Loucy (cell line): ENCODE results near the gene STRA8.

Source experiments
- H2AFZ ChIP-seq: fragments of 200-600 bp; sonication (generic); 2 replicates; pipeline ENCODE4 v1.6.0; 2016; ENCODE audit warnings: antibody characterized with exemption, mild to moderate bottlenecking, low read length, moderate library complexity
- H3F3A ChIP-seq: fragments of 200-600 bp; 2 replicates; pipeline ENCODE4 v1.6.0; 2016; ENCODE audit warnings: antibody characterized with exemption, low read depth, mild to moderate bottlenecking
- H3K27me3 ChIP-seq: fragments of 200-600 bp; sonication (generic); 2 replicates; pipeline ENCODE4 v1.6.1; 2014; ENCODE audit warnings: low read length, mild to moderate bottlenecking; ENCODE audit not compliant: insufficient read depth, poor library complexity, severe bottlenecking
- H3K36me3 ChIP-seq: fragments of 200-600 bp; sonication (generic); 2 replicates; pipeline ENCODE4 v1.6.1; 2016; ENCODE audit warnings: low read length; ENCODE audit not compliant: insufficient read depth
- H3K4me1 ChIP-seq: fragments of 200-600 bp; sonication (generic); 2 replicates; pipeline ENCODE4 v1.5.1; 2014; ENCODE audit warnings: low read length, mild to moderate bottlenecking; ENCODE audit not compliant: insufficient read depth, poor library complexity, severe bottlenecking
- H3K4me2 ChIP-seq: fragments of 200-600 bp; sonication (generic); 2 replicates; pipeline ENCODE4 v1.6.0; 2014; ENCODE audit warnings: antibody characterized with exemption, low read length, low read depth, mild to moderate bottlenecking; ENCODE audit not compliant: poor library complexity, severe bottlenecking
- H3K4me3 ChIP-seq: fragments of 200-600 bp; sonication (generic); 2 replicates; pipeline ENCODE4 v1.5.1; 2014; ENCODE audit warnings: low read length, mild to moderate bottlenecking, mixed read lengths; ENCODE audit not compliant: poor library complexity, severe bottlenecking
- H3K79me2 ChIP-seq: fragments of 200-600 bp; sonication (generic); 2 replicates; pipeline ENCODE4 v1.6.1; 2014; ENCODE audit warnings: low read length; ENCODE audit not compliant: insufficient read depth
- H3K9ac ChIP-seq: fragments of 200-600 bp; sonication (generic); 2 replicates; pipeline ENCODE4 v1.6.0; 2014; ENCODE audit warnings: mild to moderate bottlenecking, low read depth, low read length, moderate library complexity; ENCODE audit not compliant: poor library complexity, severe bottlenecking
- H3K9me2 ChIP-seq: fragments of 200-600 bp; sonication (generic); replicated peaks from 2 replicates; pipeline ENCODE4 v1.6.1; 2016; ENCODE audit warnings: low read depth, low read length, mixed read lengths
- H3K9me3 ChIP-seq: fragments of 200-600 bp; sonication (generic); 2 replicates; pipeline ENCODE4 v1.6.1; 2014; ENCODE audit warnings: mild to moderate bottlenecking, antibody characterized with exemption, low read length, low read depth; ENCODE audit not compliant: insufficient read depth
- H4K20me1 ChIP-seq: fragments of 200-600 bp; sonication (generic); 2 replicates; pipeline ENCODE4 v1.6.0; 2014; ENCODE audit warnings: antibody characterized with exemption, low read length, mild to moderate bottlenecking; ENCODE audit not compliant: insufficient read depth, poor library complexity, severe bottlenecking
- EZH2phosphoT487 ChIP-seq: fragments of 200-600 bp; IDR thresholded peaks from 2 replicates; pipeline ENCODE4 v1.6.1; 2018; ENCODE audit warnings: antibody characterized with exemption, mild to moderate bottlenecking, moderate library complexity, borderline replicate concordance
- TF ChIP-seq, protein P1 (sequence below): fragments of 200-600 bp; sonication (generic); conservative IDR thresholded peaks from 2 replicates; pipeline ENCODE4 v1.5.1; 2014; ENCODE audit warnings: mild to moderate bottlenecking, antibody characterized with exemption, low read length

STRA8 gene

DNA sequence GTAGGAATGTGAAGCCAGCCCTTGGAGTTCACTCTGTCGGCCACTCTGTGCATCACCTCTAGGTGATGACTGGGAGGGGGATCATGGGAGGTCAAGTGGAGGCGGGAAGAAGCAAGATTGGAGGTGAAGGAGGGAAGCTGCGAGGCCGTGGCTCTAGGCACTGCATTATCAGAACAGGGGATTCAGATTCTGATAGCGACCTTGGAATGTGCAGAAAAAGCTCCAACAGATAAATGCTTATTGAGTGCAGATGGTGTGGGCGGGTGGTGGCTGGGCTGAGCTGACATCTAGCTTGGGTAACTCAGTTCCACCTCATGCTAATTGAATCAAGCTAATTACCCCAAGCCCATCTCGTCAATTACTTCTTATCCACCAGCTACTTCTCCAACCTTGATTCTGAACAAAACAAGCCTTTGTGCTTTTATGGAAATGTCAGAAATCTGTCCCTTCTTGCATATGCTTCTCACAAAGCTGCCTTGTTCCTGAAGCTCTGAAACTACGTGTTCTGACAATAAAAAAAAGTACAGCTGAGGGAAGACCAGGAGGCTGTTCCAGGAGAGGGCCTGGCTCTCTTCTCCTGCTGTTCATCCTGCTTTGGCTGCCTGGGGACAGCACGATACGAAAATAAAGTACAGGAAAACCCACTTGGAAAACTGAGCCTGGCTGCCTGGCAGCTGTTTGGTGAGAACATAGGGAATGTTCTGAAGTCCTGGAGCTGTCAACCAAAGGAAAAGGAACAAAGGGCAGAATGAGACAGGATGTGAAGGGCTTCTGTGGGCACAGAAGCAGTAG is 27.5 kb downstream of the STRA8 start:
- no peaks in the 10 kb centered on the region for H3K27me3 ChIP-seq
- TF ChIP-seq EZH2phosphoT487, result no peak
- TF ChIP-seq, protein P1, sequence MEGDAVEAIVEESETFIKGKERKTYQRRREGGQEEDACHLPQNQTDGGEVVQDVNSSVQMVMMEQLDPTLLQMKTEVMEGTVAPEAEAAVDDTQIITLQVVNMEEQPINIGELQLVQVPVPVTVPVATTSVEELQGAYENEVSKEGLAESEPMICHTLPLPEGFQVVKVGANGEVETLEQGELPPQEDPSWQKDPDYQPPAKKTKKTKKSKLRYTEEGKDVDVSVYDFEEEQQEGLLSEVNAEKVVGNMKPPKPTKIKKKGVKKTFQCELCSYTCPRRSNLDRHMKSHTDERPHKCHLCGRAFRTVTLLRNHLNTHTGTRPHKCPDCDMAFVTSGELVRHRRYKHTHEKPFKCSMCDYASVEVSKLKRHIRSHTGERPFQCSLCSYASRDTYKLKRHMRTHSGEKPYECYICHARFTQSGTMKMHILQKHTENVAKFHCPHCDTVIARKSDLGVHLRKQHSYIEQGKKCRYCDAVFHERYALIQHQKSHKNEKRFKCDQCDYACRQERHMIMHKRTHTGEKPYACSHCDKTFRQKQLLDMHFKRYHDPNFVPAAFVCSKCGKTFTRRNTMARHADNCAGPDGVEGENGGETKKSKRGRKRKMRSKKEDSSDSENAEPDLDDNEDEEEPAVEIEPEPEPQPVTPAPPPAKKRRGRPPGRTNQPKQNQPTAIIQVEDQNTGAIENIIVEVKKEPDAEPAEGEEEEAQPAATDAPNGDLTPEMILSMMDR, result no peak

DNA sequence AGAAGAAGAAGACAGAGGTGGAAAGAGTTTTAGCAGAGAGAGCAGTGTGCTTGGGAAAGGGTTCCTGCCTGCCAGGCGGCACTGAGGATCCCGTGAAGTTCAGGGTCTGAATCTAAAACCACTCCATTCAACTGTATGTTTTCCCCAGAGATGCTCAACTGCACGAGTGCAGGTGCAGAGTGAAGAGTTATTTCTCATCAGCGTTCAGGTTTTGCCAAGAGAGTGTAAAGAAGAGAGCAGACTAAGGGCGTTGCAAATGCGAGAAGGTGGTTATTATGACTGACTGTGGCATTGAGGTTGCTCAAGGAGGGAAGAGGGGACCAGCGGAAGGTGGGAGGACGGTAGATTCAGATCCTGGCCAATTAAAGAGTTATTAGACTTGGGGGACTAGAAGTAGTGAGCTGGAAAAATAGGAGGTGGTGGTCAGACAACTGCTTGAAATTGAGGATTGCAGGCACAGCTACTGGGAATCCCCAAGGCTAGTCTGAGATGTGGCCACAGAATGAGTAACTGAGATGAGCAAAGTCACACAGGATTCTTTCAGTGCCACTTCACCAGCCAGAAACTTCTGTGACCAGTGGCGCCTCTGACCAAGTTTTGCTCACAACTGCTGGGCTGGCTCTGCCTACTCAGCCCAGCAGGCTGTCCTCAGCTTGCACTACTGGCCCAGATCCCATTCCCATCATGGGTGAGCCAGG is 29.1 kb downstream of the STRA8 start:
- Histone ChIP-seq H3K9ac (no peak overlapping the region), H3K4me3 (no peak overlapping the region), H3K9me2 (no peaks in the 10 kb centered on the region), H2AFZ (no peak overlapping the region), H3K4me1 (no peaks in the 10 kb centered on the region), H3K79me2 (no peaks in the 10 kb centered on the region), H3F3A (no peaks in the 10 kb centered on the region), H3K9me3 (peaks cover 4% of the 10 kb centered on the region; the same call in 1 of the 2 replicates), H3K36me3 (no peaks in the 10 kb centered on the region), H4K20me1 (no peaks in the 10 kb centered on the region), H3K4me2 (no peak overlapping the region), H3K27me3 (no peaks in the 10 kb centered on the region)
- no peak for TF ChIP-seq EZH2phosphoT487
- TF ChIP-seq, protein P1, result no peak

More for the DNA sequence above, 27.5 kb downstream of the STRA8 start:
- 0 out of 2 replicates have a peak, but pooled peaks cover 4% of the 10 kb centered on the region for H3K9me3 ChIP-seq
- no peaks in the 10 kb centered on the region for H3K9me2 ChIP-seq
- no peaks in the 10 kb centered on the region for H4K20me1 ChIP-seq
- H3K9ac ChIP-seq, result no peak overlapping the region
- H2AFZ ChIP-seq, result no peak overlapping the region
- no peaks in the 10 kb centered on the region for H3K4me1 ChIP-seq
- H3F3A ChIP-seq, result no peaks in the 10 kb centered on the region
- H3K79me2 ChIP-seq, result no peaks in the 10 kb centered on the region
- no peak overlapping the region for H3K4me2 ChIP-seq
- no peaks in the 10 kb centered on the region for H3K36me3 ChIP-seq
- no peak overlapping the region for H3K4me3 ChIP-seq

DNA sequence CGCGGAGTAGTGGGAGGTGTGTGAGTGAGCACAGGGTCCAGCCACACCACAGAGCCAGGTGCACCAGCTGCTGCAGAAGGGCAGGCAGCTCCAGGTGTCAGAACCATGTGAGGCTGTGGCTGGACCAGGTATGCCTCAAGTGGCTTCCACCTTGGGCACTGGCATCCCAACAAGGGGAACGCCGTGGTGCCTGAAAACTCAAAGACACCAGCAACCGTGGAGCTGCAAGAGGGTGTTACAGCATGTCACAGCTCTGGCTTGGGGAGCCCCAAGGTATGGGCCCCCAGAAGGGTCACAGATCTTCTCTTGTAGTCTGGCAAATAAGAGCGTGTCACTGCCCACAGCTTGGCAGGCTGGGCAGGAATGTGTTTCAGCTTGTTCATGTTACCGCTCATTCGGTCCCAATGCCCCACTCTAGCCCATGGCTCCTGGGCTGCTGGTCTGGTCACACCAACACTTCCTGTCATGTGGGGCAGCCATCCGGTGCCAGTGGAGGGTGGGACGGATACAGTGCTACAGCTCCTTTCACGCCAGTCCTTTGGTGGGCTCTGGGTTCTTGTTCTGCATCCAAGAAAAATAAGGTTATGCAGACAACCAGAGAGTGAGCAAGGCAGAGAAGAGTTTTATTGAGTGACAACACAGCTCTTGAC is 29.8 kb downstream of the STRA8 start:
- no peaks in the 10 kb centered on the region for H3K27me3 ChIP-seq
- no peaks in the 10 kb centered on the region for H3K9me2 ChIP-seq
- H3K79me2 ChIP-seq, result no peaks in the 10 kb centered on the region
- no peaks in the 10 kb centered on the region for H3K36me3 ChIP-seq
- no peak for TF ChIP-seq EZH2phosphoT487
- TF ChIP-seq, protein P1, result no peak
- no peaks in the 10 kb centered on the region for H4K20me1 ChIP-seq
- no peak overlapping the region for H3K4me2 ChIP-seq
- no peak overlapping the region for H3K4me3 ChIP-seq
- H3K4me1 ChIP-seq, result no peaks in the 10 kb centered on the region
- H2AFZ ChIP-seq, result no peak overlapping the region
- no peaks in the 10 kb centered on the region for H3F3A ChIP-seq
- no peak overlapping the region for H3K9ac ChIP-seq
- peaks cover 4% of the 10 kb centered on the region; the same call in 1 of the 2 replicates for H3K9me3 ChIP-seq
